Activated naive CD4-positive, alpha-beta T cell treated with anti-CD3 and anti-CD28 coated beads, Interleukin-2, amount 50 U/mL, for 72 hours (primary cell): ENCODE results near the gene RNF169. TPM values are rescaled to one million over a fixed set of nuclear protein-coding genes. Genes with fewer than 3 reads are reported as not detected.
"Not testable (repeated sequence)": the region's sequence is repeated elsewhere in the genome, so short reads cannot be mapped to it uniquely, and the experiment has no call there.

Source experiments
- ATAC-seq, 2 donors: fragments of 150-1000 bp; cut with Tn5 transposase; 2 replicates each; pipeline ENCODE4 v1.10.0; 2021; ENCODE audit warnings: mild to moderate bottlenecking in 2 of 2, moderate library complexity in 2 of 2
- DNase-seq, 2 donors: peaks; one replicate each; pipeline ENCODE4 v3.0.0; 2021 to 2022; ENCODE audit warnings: low spot score in 2 of 2
- H3K27ac Mint-ChIP-seq, 2 donors: one replicate each; pipeline ENCODE4 v1.8.0; 2022; ENCODE audit warnings: mild to moderate bottlenecking in 2 of 2, mixed read lengths in 2 of 2
- H3K36me3 Mint-ChIP-seq, 2 donors: one replicate each; pipeline ENCODE4 v1.8.0; 2022; ENCODE audit warnings: mixed read lengths in 2 of 2
- H3K9me3 Mint-ChIP-seq, 2 donors: one replicate each; pipeline ENCODE4 v1.8.0; 2022; ENCODE audit warnings: mixed read lengths in 2 of 2
- total RNA-seq, 2 donors: library from RNA; stranded (reverse); gene quantifications; one replicate each; pipeline ENCODE4 v1.2.3, GENCODE V29; 2022

The RNF169 gene
- total RNA-seq, 2 donors from 2014 or later = 14.2 to 15.5 TPM

DNA sequence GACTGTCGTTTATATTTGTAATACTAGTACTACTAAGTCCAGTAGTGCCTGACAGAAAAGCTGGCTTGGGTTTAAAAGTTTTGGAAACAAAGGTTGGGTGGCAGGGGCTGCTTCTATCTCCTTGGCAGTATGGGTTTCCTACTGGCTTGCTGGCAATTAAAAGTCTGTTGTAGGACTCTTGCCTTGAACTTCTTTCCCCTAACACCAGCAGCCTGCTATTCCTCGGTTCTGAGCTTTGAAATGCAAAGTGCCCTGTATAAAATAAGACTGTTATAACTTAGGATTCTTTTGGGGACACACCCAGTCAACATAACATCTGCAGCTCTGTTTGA, 1.3 kb downstream of the RNF169 start:
- Mint-ChIP-seq H3K36me3 (peaks cover 7 to 8% of the 10 kb centered on the region in 2 donors), H3K27ac (peak overlapping the region; percentile 86 to 96), H3K9me3 (no peaks in the 10 kb centered on the region)
- DNase-seq (no peak), ATAC-seq (no peak)

DNA sequence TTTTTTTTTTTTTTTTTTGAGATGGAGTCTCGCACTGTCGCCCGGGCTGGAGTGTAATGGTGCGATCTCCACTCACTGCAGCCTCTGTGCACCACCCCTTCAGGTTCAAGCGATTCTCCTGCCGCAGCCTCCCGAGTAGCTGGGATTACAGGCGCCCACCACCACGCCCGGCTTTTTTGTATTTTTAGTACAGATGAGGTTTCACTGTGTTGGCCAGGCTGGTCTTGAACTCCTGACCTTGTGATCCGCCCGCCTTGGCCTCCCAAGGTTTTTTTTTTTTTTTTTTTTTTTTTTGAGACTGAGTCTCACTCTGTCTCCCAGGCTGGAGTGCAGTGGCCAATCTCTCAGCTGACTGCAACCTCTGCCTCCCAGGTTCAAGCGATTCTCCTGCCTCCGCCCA, 1.9 kb downstream of the RNF169 start:
- not testable (repeated sequence) for H3K27ac Mint-ChIP-seq, H3K9me3 Mint-ChIP-seq, H3K36me3 Mint-ChIP-seq, DNase-seq, ATAC-seq

DNA sequence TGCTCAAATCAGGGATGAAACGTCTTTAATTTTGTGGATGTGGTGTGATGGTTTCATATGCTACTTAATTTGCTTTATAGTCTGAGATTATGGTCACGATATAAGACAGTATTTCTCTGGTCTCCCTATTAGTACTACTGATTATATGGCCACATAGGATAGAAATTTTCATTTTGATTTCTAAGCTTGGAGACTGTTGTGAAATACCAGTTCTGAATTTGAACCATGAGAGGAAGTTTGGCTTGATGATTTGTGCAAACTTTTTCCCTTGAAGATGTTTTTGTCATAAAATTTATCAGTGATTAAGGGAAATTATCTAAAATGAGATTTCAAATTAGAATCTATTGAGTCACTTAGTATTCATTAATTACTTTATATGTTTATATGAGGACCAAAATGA, 2.7 kb downstream of the RNF169 start:
- DNase-seq (no peak), ATAC-seq (no peak)
- H3K36me3 Mint-ChIP-seq = peaks cover 8 to 9% of the 10 kb centered on the region in 2 donors
- peaks cover under 1 to 1% of the 10 kb centered on the region in 2 donors for H3K9me3 Mint-ChIP-seq
- H3K27ac Mint-ChIP-seq = no peak overlapping the region

DNA sequence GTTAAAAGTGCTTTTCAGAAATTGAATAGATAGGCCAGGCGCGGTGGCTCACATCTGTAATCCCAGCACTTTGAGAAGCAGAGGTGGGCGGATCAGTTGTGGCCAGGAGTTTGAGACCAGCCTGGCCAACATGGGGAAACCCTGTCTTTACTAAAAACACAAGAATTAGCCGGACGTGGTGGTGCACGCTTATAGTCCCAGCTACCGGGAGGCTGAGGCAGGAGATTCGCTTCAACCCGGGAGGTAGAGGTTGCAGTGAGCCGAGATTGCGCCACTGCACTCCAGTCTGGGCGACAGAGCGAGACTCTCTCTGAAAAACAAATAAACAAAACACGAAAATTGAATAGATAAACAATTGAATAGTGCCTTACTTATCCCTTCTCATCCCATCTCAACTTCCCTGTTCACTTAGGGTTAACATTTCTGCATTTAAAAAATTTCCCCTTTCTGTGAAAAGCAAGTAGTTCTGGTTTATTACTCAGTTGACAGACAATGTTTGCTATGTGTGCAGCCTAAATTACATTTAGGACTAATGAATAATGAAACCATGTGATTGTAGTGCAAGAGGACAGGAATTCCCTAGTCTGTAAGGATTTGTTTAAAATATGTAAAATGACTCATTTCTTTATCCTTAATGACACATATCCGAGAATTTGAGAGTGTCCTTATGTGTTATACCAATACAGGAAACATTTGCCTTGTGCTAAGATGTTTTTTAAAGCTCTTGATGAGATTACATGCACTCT, 6.0 kb downstream of the RNF169 start:
- no peak overlapping the region for H3K27ac Mint-ChIP-seq
- peaks cover 8 to 9% of the 10 kb centered on the region in 2 donors for H3K36me3 Mint-ChIP-seq
- peaks cover 5 to 6% of the 10 kb centered on the region in 2 donors for H3K9me3 Mint-ChIP-seq
- no peak for DNase-seq
- peak; percentile 56 to 67 for ATAC-seq

DNA sequence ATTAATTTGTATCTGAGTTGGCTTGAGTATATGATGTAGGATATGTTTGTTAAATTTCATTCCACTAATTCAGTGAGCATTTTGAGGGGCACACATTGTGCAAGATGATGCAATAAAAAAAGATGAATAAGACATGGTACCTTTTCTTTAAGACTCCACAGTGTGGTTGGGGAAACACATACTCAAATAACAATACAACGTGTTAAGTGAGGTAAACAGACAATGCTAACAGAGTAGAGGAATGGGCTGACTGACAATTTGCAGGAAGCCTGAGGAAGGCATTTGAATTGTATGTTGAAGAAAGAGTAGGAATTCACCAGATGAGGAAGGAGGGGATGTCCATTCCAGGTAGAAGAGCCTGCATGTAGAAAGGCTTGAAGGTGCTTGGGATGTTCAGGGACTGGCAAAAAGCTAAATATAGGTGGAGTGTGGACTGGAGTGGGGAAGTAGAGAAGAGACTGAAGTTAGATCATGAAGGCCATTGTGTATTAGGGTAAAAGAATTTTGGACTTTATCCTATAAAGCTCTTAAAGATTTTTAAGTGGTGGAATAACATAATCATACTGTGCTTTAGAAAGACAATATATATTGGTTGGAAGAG, 6.8 kb downstream of the RNF169 start:
- Mint-ChIP-seq H3K27ac (no peak overlapping the region), H3K36me3 (peaks cover 6 to 7% of the 10 kb centered on the region in 2 donors), H3K9me3 (peaks cover 5 to 6% of the 10 kb centered on the region in 2 donors)
- ATAC-seq = peak in 1 of 2 donors; percentile 24
- no peak for DNase-seq

DNA sequence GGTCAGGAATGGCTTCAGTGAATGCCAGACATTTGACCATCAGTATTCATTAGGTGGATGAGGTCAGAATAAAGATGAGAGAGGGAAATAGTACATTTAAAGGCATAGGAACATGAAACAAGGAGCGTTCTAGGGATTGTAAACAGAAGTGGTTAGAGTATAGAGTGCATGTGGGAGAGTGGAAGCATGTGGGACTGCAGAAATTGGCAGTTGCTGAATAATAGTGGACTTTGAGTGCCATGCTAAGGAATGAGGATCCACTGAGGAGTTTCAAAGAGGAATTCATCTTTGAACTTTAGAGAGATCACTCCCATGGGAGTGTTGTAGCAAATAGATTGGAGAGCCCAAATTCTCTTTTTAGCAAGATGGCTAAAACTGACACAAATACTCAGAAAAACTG, 7.9 kb downstream of the RNF169 start:
- no peak for ATAC-seq
- DNase-seq = no peak
- peaks cover 6 to 7% of the 10 kb centered on the region in 2 donors for H3K36me3 Mint-ChIP-seq
- peaks cover 5 to 6% of the 10 kb centered on the region in 2 donors for H3K9me3 Mint-ChIP-seq
- H3K27ac Mint-ChIP-seq = no peak overlapping the region

DNA sequence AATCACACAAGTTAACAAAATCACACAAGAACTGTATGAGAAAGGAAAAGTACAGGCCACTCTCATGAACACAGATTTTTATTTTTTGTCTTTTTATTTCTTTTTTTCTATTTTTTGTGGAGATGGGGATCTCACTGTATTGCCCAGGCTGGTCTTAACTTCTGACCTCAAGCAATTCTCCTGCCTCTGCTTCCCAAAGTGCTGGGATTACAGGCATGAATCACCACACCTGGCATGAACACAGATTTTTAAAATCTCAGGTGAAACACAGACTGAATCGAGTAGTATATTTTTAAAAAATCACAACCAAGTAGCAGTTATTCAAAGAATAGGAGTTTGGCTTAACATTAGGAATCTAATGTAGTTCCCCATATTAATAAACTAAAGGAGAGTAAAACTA, 18.3 kb downstream of the RNF169 start:
- H3K36me3 Mint-ChIP-seq = peaks cover 11 to 26% of the 10 kb centered on the region in 2 donors
- no peak overlapping the region for H3K27ac Mint-ChIP-seq
- no peaks in the 10 kb centered on the region for H3K9me3 Mint-ChIP-seq
- DNase-seq (no peak), ATAC-seq (no peak)

DNA sequence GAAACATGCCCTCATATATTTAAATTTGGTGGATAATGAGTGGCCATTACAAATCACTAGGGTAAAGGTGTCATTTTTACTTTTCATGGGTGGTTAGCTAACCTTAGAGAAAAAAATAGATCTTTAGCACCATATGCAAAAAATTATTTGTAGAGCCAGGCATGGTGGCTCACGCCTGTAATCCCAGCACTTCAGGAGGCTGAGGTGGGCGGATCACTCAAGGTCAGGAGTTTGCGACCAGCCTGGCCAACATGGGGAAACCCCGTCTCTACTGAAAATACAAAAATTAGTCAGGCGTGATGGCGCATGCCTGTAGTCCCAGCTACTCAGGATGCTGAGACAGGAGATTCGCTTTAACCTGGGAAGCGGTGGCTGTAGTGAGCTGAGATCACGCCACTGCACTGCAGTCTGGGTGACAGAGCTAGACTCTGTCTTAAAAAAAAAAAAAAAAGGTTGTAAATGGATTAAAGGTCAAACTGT, 19.6 kb downstream of the RNF169 start:
- peak overlapping the region in 1 of 2 donors; percentile 59 for H3K27ac Mint-ChIP-seq
- not testable (repeated sequence) for H3K9me3 Mint-ChIP-seq, DNase-seq
- H3K36me3 Mint-ChIP-seq = peaks cover 7 to 16% of the 10 kb centered on the region in 2 donors
- ATAC-seq = peak; percentile 32 to 83

DNA sequence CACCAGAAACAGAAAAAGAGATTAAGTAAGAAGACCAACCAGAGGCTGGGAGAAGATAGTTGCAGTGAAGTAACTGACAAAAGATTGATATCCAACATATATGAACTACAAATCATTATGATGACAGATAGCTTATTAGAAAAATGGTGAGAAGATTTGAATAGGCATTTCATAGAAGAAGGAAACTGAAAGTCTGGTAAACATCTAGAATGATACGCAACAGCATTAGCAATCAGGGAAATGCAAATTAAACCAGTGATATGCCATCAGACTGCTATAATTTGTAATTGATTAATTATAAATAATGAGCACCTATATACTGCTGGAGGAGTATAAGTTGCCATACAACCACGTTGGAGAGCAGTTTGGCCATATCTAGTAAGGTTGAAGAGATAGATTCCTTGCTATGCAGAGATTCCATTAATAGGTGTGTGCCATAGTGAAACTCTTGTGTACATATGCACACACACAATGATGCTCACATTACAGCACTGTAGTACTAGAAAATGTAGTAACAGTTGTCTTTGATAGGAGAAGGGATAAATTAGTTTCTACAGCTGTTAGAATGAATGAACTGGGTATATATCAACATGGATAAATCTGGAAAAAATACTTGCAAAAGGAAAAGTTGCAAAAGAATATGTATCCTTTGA, 20.5 kb downstream of the RNF169 start:
- Mint-ChIP-seq H3K27ac (no peak overlapping the region), H3K9me3 (no peaks in the 10 kb centered on the region)
- ATAC-seq = no peak

DNA sequence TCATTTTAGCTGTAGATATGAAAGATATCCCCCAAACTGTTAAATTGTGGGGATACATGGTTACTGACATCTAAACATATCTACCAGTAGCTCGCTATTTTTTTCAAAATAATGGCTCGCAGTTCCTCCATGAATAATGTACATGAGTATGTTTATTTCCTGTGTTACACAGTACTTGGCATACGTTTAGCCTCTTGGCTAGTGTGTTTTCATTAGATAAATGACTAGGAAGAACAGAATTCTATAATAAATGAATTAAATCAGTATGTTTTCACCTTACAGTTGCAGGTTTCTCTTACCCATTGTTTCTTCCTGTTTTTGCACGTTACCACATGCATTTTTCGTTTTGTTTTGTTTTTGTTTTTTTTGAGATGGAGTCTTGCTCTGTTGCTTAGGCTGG, 21.8 kb downstream of the RNF169 start:
- Mint-ChIP-seq H3K27ac (no peak overlapping the region), H3K36me3 (no peaks in the 10 kb centered on the region), H3K9me3 (no peaks in the 10 kb centered on the region)
- DNase-seq = no peak
- ATAC-seq = no peak

More for the DNA sequence above, 20.5 kb downstream of the RNF169 start:
- no peak for DNase-seq
- H3K36me3 Mint-ChIP-seq = peaks cover 0 to 6% of the 10 kb centered on the region in 2 donors

DNA sequence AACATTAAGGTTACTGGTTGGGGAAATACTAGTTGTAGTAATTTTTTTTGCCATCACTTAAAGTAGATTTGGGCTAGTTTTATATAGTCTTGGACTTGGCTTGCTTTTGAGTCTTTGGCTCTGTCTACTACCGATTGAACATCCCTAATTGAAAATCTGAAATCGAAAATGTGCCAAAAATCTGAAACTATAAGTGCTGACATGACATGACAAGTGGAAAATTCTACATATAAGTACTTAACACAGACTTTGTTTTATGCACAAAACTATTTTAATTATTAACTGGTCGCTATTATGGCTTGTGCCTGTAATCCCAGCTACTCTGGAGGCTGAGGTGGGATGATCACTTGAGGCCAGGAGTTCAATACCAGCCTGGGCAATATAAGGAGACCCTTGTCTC, 22.5 kb downstream of the RNF169 start:
- no peak overlapping the region for H3K27ac Mint-ChIP-seq
- no peaks in the 10 kb centered on the region for H3K9me3 Mint-ChIP-seq
- ATAC-seq = no peak
- no peak for DNase-seq
- H3K36me3 Mint-ChIP-seq = no peaks in the 10 kb centered on the region

DNA sequence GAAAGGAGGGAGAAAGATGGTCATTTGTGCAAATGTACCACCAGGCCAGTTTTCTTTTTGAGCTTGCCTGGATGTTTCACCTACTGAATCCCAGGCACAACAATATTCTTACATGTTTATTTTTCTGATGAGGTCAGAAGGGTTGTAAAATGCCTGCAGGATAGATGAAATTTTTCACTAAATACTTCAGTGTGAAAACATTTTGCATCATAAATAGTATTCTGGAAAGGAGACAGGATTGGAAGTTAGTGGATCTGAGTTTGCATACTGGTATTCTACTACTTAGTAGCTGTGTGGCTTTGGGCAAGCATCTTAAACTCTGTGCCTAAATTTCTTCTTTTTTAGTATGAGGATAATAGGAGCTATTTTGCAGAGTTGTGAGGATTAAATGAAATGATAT, 24.8 kb downstream of the RNF169 start:
- no peaks in the 10 kb centered on the region for H3K36me3 Mint-ChIP-seq
- no peak overlapping the region for H3K27ac Mint-ChIP-seq

DNA sequence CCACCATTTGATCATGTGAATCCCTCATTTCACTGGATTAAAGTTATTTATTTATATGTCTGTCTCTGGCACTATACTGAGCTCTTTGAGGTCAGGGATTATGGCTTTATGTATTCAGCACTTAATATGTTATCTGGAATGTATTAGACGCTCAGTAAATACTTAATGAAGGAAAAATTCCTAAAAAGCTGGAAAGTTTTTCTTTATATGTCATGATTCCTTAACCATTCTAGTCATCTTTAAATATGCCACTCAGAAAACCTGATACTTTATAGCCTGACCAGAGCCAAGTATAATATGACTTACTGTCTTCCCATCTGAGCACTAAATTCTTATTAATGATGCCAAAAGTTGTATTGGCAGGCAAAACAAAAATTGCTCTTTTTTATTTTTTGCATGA, 27.1 kb downstream of the RNF169 start:
- Mint-ChIP-seq H3K9me3 (no peaks in the 10 kb centered on the region), H3K36me3 (no peaks in the 10 kb centered on the region), H3K27ac (no peak overlapping the region)
- DNase-seq (no peak), ATAC-seq (no peak)

More for the DNA sequence above, 24.8 kb downstream of the RNF169 start:
- no peaks in the 10 kb centered on the region for H3K9me3 Mint-ChIP-seq
- ATAC-seq = no peak
- DNase-seq = no peak

DNA sequence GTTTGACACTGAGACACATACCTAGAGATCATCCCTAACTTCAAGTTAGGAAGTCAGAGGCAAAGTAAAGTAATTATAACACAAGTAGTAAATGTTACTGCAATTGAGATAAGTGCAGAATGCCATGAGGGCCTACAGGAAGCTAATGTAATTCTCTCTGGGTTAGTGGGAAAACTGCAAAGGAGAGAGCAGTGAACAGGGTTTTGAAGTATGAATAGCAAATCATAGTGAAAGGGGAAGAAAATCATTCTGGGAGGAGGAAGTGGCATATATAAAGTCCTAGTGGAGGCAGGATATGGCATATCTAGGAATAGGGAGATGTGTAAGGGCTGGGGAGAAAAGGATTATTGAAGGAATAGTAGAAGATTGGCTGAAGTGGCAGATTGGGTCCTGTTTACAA, 27.9 kb downstream of the RNF169 start:
- H3K9me3 Mint-ChIP-seq = no peaks in the 10 kb centered on the region
- ATAC-seq (no peak), DNase-seq (no peak)
- no peaks in the 10 kb centered on the region for H3K36me3 Mint-ChIP-seq
- no peak overlapping the region for H3K27ac Mint-ChIP-seq

DNA sequence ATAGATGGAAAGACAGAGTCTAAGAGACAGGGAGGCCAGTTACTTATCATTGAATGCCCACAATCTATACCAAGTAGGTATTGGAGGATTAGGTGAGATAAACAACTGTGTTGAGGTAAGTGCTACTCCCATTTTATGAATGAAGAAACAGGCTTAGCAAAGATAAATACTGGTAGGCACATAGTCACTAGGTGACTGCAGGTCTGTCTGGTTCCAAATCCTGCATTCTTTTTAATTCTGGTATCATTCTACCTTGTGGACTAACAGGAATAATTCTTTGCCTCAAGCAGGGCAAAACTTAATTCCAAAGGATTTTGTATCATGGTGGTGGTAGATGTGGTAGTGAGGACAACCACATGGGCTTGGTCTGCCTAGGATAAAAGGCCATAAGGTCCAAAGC, 28.4 kb downstream of the RNF169 start:
- Mint-ChIP-seq H3K36me3 (no peaks in the 10 kb centered on the region), H3K27ac (no peak overlapping the region), H3K9me3 (no peaks in the 10 kb centered on the region)
- DNase-seq (no peak), ATAC-seq (no peak)

DNA sequence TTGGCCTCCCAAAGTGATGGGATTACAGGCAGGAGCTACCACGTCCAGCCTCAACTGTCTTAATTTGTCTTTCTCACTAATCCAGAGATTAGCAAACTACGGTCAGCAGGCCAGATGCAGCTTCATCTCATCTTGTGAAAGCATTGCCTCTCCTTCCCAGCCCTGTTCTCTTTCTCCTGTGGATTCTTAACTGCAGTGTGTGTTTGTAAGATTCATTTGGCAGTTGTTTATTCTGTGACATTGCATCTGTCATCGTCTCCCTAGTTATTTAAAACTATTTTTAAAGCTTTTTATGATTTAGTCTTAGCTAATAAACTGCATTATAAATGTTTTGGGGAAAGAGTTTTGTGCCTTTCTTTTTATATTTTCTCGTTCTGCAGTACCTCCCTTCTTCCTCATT, 29.2 kb downstream of the RNF169 start:
- ATAC-seq (no peak), DNase-seq (no peak)
- Mint-ChIP-seq H3K9me3 (no peaks in the 10 kb centered on the region), H3K36me3 (no peaks in the 10 kb centered on the region), H3K27ac (no peak overlapping the region)

DNA sequence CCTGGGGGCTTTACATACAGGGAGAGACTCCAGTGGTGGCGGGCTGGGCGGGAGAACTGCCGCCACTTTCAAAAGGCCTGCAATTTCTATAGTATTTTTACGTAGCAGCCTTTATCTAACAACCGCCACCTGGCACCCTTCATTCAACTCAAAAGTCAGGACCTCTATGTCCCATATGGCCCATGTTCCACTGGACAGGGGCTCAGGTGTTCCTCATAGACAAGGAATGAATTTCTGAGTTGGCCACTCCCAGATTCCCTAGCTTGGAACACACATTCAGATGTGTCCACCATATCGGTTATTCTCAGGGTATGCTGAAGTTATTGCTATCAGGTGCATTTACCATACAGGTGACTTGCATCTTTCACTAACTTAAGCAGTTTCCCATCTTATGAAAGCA, 29.9 kb downstream of the RNF169 start:
- H3K9me3 Mint-ChIP-seq = no peaks in the 10 kb centered on the region
- DNase-seq = no peak

More for the DNA sequence above, 29.9 kb downstream of the RNF169 start:
- no peak for ATAC-seq
- H3K27ac Mint-ChIP-seq = no peak overlapping the region
- no peaks in the 10 kb centered on the region for H3K36me3 Mint-ChIP-seq
